Common myeloid progenitor, CD34-positive (primary cell): ENCODE results near the gene RBPJL.

Experiments used
- CTCF ChIA-PET: fragments of 350-600 bp; sonication (Branson Sonifier 250); formaldehyde crosslinking; loops from one replicate; lab custom pipeline; 2021; ENCODE audit warnings: antibody characterized with exemption; lab: Charles Lee
- POLR2A ChIA-PET: fragments of 350-600 bp; sonication (Branson Sonifier 250); formaldehyde crosslinking; loops from one replicate; lab custom pipeline; 2021; ENCODE audit warnings: antibody characterized with exemption; lab: Charles Lee
- DNase-seq, 3 donors: peaks; one replicate each; pipeline versions ENCODE4 v3.0.0 to v3.0.0-alpha.2; 2013
- H3K27ac ChIP-seq, 2 experiments: 1 replicate in 1 of 2; 2 replicates in 1 of 2; pipeline ENCODE4 v1.7.0; 2013; ENCODE audit warnings: inconsistent platforms in 2 of 2, low read length in 2 of 2, mild to moderate bottlenecking in 2 of 2, low read depth in 1 of 2, moderate library complexity in 1 of 2; ENCODE audit not compliant: severe bottlenecking in 2 of 2, insufficient read depth in 1 of 2, poor library complexity in 1 of 2
- H3K27me3 ChIP-seq, 5 experiments: replicated peaks in 2 of 5; 1 replicate in 3 of 5; 2 replicates in 2 of 5; pipeline versions ENCODE4 v1.6.1 to v1.7.0; 2013; ENCODE audit warnings: low read length in 4 of 5, mild to moderate bottlenecking in 2 of 5, moderate library complexity in 2 of 5, inconsistent platforms in 1 of 5; ENCODE audit not compliant: insufficient read depth in 5 of 5, control insufficient read depth in 4 of 5
- H3K36me3 ChIP-seq, 4 experiments: 1 replicate in 2 of 4; 2 replicates in 2 of 4; pipeline versions ENCODE4 v1.6.1 to v1.7.0; 2013; ENCODE audit warnings: low read length in 3 of 4, control low read depth in 1 of 4, mild to moderate bottlenecking in 1 of 4; ENCODE audit not compliant: control insufficient read depth in 4 of 4, insufficient read depth in 4 of 4
- H3K4me1 ChIP-seq, 4 experiments: 1 replicate in 3 of 4; 2 replicates in 1 of 4; pipeline versions ENCODE4 v1.6.1 to v1.7.1; 2013; ENCODE audit warnings: low read length in 3 of 4, mild to moderate bottlenecking in 3 of 4, control low read depth in 1 of 4, inconsistent platforms in 1 of 4, moderate library complexity in 1 of 4; ENCODE audit not compliant: control insufficient read depth in 4 of 4, insufficient read depth in 4 of 4; ENCODE audit errors: control extremely low read depth in 1 of 4
- H3K4me3 ChIP-seq, 7 experiments: 1 replicate in 4 of 7; 2 replicates in 3 of 7; pipeline versions ENCODE4 v1.5.1 to v1.7.0; 2013; ENCODE audit warnings: mild to moderate bottlenecking in 7 of 7, low read length in 6 of 7, moderate library complexity in 6 of 7, inconsistent platforms in 2 of 7, low read depth in 2 of 7, control low read depth in 1 of 7; ENCODE audit not compliant: insufficient read depth in 4 of 7, control insufficient read depth in 1 of 7; ENCODE audit errors: extremely low read depth in 1 of 7
- H3K9me3 ChIP-seq, 5 experiments: 1 replicate in 4 of 5; 2 replicates in 1 of 5; pipeline versions ENCODE4 v1.6.1 to v1.7.1; 2013; ENCODE audit warnings: low read length in 4 of 5, mild to moderate bottlenecking in 2 of 5, inconsistent platforms in 1 of 5, low read depth in 1 of 5, moderate library complexity in 1 of 5; ENCODE audit not compliant: control insufficient read depth in 4 of 5, insufficient read depth in 2 of 5; ENCODE audit errors: control extremely low read depth in 1 of 5
- WGBS: methylation state at CpG from one replicate; pipeline ENCODE4 v1.1.5; 2013; ENCODE audit not compliant: insufficient coverage; 5-methylcytosine and 5-hydroxymethylcytosine counted together

Gene RBPJL

DNA sequence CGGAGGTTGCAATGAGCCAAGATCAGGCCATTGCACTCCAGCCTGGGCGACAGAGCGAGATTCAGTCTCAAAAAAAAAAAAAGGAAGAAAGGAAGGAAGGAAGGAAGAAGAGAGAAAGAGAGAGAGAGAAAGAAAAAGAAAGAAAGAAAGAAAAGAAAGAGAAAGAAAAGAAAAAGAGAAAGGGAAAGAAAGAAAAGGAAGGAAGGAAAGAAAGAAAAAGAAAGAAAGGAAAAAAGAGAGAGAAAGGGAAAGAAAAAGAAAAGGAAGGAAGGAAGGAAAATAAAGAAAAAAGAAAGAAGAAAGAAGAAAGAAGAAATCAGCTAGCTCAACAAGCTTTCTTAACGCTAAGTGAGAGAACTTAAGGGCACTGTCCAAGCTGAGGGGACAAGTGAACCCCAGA, 9.0 kb downstream of the RBPJL start:
- ChIA-PET POLR2A (no interaction called here), CTCF (interaction anchor here (1.1 to 2.1 kb wide), 5 partner anchors 9 to 456 kb away, joined by 3 to 9 read pairs (median 3); partner anchors contain the start of gene RBPJL)
- H3K27ac ChIP-seq = no peak overlapping the region
- WGBS = 100% methylated on average over 4 of the region's 4 CpGs
- H3K4me1 ChIP-seq = peaks cover 2 to 21% (median 16%) of the 10 kb centered on the region in 4 experiments
- no peak for DNase-seq
- no peak overlapping the region for H3K4me3 ChIP-seq
- H3K9me3 ChIP-seq = no peaks in the 10 kb centered on the region
- H3K27me3 ChIP-seq = peaks cover 0 to 67% (median 18%) of the 10 kb centered on the region in 5 experiments
- H3K36me3 ChIP-seq = no peaks in the 10 kb centered on the region

DNA sequence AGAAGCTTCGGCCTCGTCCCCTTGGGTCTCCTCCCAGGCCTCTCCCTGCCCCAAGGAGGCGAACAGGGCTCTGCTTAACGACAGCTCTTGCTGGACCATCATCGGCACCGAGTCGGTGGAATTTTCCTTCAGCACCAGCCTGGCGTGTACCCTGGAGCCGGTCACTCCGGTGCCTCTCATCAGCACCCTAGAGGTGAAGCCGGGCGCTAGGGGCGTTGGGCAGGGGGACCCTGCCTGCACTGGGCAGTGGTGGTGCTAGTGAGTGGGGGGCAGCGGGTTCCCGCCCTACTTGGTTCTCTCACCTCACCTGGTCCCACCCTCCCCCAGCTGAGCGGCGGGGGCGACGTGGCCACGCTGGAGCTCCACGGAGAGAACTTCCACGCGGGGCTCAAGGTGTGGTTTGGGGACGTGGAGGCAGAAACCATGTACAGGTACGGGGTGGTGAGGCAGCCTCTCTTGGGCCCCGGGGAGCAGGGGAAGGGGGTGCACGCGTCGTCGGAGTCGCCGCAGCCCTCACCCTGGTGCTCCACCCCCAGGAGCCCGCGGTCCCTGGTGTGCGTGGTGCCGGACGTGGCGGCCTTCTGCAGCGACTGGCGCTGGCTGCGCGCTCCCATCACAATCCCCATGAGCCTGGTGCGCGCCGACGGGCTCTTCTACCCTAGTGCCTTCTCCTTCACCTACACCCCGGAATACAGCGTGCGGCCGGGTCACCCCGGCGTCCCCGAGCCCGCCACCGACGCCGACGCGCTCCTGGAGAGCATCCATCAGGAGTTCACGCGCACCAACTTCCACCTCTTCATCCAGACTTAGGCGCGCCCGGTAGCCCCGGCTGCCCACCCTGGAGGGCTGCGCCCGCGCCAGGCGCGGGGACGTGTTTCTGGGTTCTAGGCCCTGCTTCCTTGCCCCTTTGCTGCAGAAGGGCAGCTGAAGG, 9.8 kb downstream of the RBPJL start:
- Histone ChIP-seq H3K4me1 (peaks cover 2 to 26% (median 18%) of the 10 kb centered on the region in 4 experiments), H3K9me3 (no peaks in the 10 kb centered on the region), H3K27me3 (peaks cover 0 to 64% (median 18%) of the 10 kb centered on the region in 5 experiments), H3K36me3 (no peaks in the 10 kb centered on the region), H3K27ac (no peak overlapping the region), H3K4me3 (no peak overlapping the region)
- no peak for DNase-seq
- CTCF ChIA-PET = interaction anchor here (0.6 to 2.2 kb wide), 7 partner anchors 9 to 455 kb away, joined by 3 to 9 read pairs (median 4); partner anchors contain the start of genes RBPJL and SYS1
- POLR2A ChIA-PET = no interaction called here
- WGBS = 27% methylated on average over 47 of the region's 71 CpGs

DNA sequence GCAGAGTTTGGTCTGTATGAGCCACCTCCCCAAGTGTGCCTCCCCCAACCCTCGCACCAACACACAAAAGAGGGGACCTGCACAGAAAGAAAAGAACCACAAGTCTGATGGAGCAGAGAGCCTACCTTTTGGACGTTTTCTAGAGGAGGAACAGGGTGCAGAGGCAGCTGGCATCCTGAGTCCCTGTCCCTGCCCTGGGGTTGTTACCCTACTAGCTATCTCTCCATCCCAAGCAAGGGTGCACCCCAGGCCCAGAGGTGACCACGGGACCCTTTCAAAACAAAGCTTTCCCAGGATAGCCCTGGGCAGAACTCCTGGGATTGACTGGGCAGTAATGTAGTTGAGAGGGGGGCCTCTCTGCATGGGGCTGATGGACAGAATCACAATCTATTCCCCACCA, 11.2 kb downstream of the RBPJL start:
- WGBS = 100% methylated on average over 1 of the region's 3 CpGs
- CTCF ChIA-PET = interaction anchor here (1.2 to 7.5 kb wide), 12 partner anchors 15 to 273 kb away, joined by 4 to 88 read pairs (median 10); partner anchors contain the start of gene TP53TG5
- Histone ChIP-seq H3K4me3 (no peak overlapping the region), H3K36me3 (no peaks in the 10 kb centered on the region), H3K27ac (no peak overlapping the region), H3K27me3 (peaks cover 0 to 51% (median 18%) of the 10 kb centered on the region in 5 experiments), H3K9me3 (no peaks in the 10 kb centered on the region), H3K4me1 (peaks cover 2 to 22% (median 15%) of the 10 kb centered on the region in 4 experiments)
- no peak for DNase-seq
- POLR2A ChIA-PET = no interaction called here

DNA sequence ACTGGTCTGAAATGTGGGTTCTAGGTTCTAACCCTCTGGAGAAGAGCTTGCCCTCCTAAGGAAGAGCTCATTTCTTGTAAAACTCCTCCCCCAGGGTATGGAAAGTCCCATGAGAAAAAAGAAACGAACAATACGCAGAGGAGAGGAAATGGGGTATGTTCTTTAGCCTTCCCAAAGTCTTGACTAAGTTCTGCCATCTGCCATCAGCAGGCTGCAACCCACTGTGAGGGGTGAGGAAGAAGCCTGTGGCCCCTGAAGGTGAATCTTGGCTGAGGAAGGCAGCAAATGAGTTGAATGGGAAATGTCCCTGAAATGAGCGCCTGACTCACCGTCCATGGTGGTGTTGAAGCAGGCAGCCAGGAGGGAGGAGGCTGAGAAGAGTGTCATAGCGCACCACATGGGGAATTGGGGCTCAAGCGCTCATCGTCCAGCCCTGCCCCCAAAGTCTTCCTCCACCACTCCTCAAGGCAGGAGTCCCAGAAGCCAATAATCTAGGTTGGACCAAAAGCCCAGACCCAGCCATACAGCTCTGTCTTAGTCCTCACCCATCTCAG, 11.8 kb downstream of the RBPJL start:
- H3K4me3 ChIP-seq = no peak overlapping the region
- ChIA-PET POLR2A (interaction anchor here (0.5 to 0.7 kb wide), 2 partner anchors 37 to 1022 kb away, joined by 3 read pairs; no protein-coding TSS in a partner anchor), CTCF (interaction anchor here (0.6 to 7.5 kb wide), 25 partner anchors 14 to 704 kb away, joined by 3 to 88 read pairs (median 6); partner anchors contain the start of genes SYS1 and TP53TG5)
- H3K27ac ChIP-seq = no peak overlapping the region
- no peaks in the 10 kb centered on the region for H3K36me3 ChIP-seq
- H3K27me3 ChIP-seq = peaks cover 0 to 45% (median 18%) of the 10 kb centered on the region in 5 experiments
- no peaks in the 10 kb centered on the region for H3K9me3 ChIP-seq
- DNase-seq = no peak
- peaks cover 2 to 22% (median 17%) of the 10 kb centered on the region in 4 experiments for H3K4me1 ChIP-seq
- 98% methylated on average over 6 of the region's 7 CpGs for WGBS

DNA sequence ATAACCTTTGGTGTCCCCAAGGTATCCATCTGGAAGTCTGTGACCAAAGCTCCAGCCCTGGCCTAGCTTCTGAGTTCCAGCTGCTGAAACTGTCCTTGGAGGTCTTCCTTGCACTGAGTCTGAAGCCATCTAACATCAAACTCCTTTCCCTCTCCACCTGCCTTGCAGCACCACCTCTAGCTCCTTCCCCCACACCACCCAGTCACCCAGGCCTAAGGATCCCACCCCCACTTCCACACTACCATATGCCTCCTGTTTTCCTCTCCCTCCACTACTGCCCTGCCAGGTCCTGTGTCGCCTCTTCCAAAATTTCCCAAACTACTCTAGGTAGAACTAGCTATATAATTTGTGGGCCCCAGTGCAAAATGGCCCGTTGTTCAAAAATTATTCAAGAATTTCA, 12.3 kb downstream of the RBPJL start:
- WGBS = 85% methylated on average over 2 of the region's 2 CpGs

DNA sequence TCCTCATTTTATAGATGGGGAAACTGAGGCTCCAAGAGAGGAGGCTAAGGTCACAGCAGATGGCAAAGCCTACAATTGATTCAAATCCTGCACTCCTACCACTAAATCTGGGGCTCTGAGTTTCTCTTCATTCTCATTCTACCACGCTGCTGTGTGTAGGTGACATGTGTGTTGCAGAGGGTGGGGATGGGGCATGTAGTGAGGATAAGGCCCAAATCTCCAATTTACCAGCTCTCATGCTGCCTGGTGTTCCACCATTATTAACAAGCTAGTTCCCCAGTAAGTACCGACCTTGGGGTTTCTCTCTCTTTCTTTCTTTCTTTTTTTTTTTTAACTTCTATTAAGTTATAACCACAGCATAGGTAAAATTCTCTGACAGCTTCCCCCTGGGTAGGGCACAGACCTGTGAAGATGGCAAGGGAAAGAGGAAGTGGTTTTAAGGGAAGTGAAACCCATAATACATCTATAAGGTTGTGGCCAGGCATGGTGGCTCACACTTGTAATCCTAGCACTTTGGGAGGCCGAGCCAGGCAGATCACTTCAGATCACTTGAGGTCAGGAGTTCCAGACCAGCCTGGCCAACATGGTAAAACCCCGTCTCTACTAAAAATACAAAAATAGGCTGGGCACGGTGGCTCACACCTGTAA, 14.4 kb downstream of the RBPJL start:
- peak; percentile 39 to 72 (median 58) for DNase-seq

More for the DNA sequence above, 12.3 kb downstream of the RBPJL start:
- H3K4me1 ChIP-seq = peaks cover 2 to 22% (median 17%) of the 10 kb centered on the region in 4 experiments
- H3K9me3 ChIP-seq = no peaks in the 10 kb centered on the region
- POLR2A ChIA-PET = no interaction called here
- DNase-seq = no peak
- no peak overlapping the region for H3K27ac ChIP-seq
- H3K4me3 ChIP-seq = no peak overlapping the region
- CTCF ChIA-PET = interaction anchor here (0.6 to 7.5 kb wide), 26 partner anchors 9 to 502 kb away, joined by 3 to 88 read pairs (median 6); partner anchors contain the start of genes SYS1 and TP53TG5
- no peaks in the 10 kb centered on the region for H3K36me3 ChIP-seq
- peaks cover 0 to 40% (median 16%) of the 10 kb centered on the region in 5 experiments for H3K27me3 ChIP-seq

More for the DNA sequence above, 14.4 kb downstream of the RBPJL start:
- no peak overlapping the region for H3K27ac ChIP-seq
- POLR2A ChIA-PET = interaction anchor here (0.6 to 1.6 kb wide), 2 partner anchors 41 to 197 kb away, joined by 3 to 4 read pairs; partner anchors contain the start of gene SYS1
- peaks cover 0 to 21% (median 13%) of the 10 kb centered on the region in 5 experiments for H3K27me3 ChIP-seq
- WGBS = 89% methylated on average over 3 of the region's 5 CpGs
- CTCF ChIA-PET = interaction anchor here (0.6 to 7.5 kb wide), 25 partner anchors 9 to 451 kb away, joined by 3 to 88 read pairs (median 5); partner anchors contain the start of genes RBPJL, SYS1 and TP53TG5
- no peaks in the 10 kb centered on the region for H3K9me3 ChIP-seq
- H3K4me3 ChIP-seq = no peak overlapping the region
- H3K4me1 ChIP-seq = peaks cover 2 to 22% (median 17%) of the 10 kb centered on the region in 4 experiments
- H3K36me3 ChIP-seq = no peaks in the 10 kb centered on the region
